MG63 (cell line): ENCODE measurements around the gene RPH3AL. TPM values are rescaled to one million over a fixed set of nuclear protein-coding genes. Genes with fewer than 3 reads are reported as not detected.
"Not testable (repeated sequence)": the region's sequence is repeated elsewhere in the genome, so short reads cannot be mapped to it uniquely, and the experiment has no call there.

Source experiments
- DNase-seq: peaks from one replicate; pipeline ENCODE4 v3.0.0-alpha.2; 2020
- H3K27me3 ChIP-seq: fragments of 250-450 bp; sonication (Bioruptor Pico); 2 replicates; pipeline ENCODE4 v1.5.1; 2020; ENCODE audit warnings: mild to moderate bottlenecking, moderate library complexity
- H3K36me3 ChIP-seq: fragments of 250-450 bp; sonication (Bioruptor Pico); 2 replicates; pipeline ENCODE4 v1.5.1; 2020; ENCODE audit warnings: mild to moderate bottlenecking, moderate library complexity
- H3K4me3 ChIP-seq: fragments of 250-450 bp; sonication (Bioruptor Pico); 2 replicates; pipeline ENCODE4 v1.5.1; 2020; ENCODE audit warnings: mild to moderate bottlenecking, moderate library complexity
- H3K9me3 ChIP-seq: fragments of 250-450 bp; sonication (Bioruptor Pico); 2 replicates; pipeline ENCODE4 v1.5.1; 2020; ENCODE audit warnings: mild to moderate bottlenecking, moderate library complexity
- total RNA-seq: library from RNA; depleted of rRNA; stranded (reverse); fragments of >200 nt; shearing (Covaris generic); gene quantifications from 2 replicates; pipeline ENCODE4 v1.2.3, GENCODE V29; 2014; ENCODE audit warnings: low replicate concordance

The RPH3AL gene
- total RNA-seq, 1 experiment from 2014 or later: 2.3 TPM

- no peak overlapping the region for H3K4me3 ChIP-seq
- DNase-seq: no peak
- no peaks in the 10 kb centered on the region for H3K36me3 ChIP-seq
- H3K9me3 ChIP-seq: no peaks in the 10 kb centered on the region
- no peaks in the 10 kb centered on the region for H3K27me3 ChIP-seq
Measured at GRCh38 chr17:252456-252855, 100.2 kb downstream of the RPH3AL start.

GRCh38 chr17:251531-251930 lies 101.1 kb downstream of the RPH3AL start:
- no peak for DNase-seq
- no peaks in the 10 kb centered on the region for H3K36me3 ChIP-seq
- H3K4me3 ChIP-seq: no peak overlapping the region
- no peaks in the 10 kb centered on the region for H3K9me3 ChIP-seq
- no peaks in the 10 kb centered on the region for H3K27me3 ChIP-seq

GRCh38 chr17:250487-251300 lies 101.9 kb downstream of the RPH3AL start:
- H3K27me3 ChIP-seq: no peaks in the 10 kb centered on the region
- no peak for DNase-seq
- H3K36me3 ChIP-seq: no peaks in the 10 kb centered on the region
- H3K9me3 ChIP-seq: no peaks in the 10 kb centered on the region
- H3K4me3 ChIP-seq: no peak overlapping the region

- Histone ChIP-seq H3K27me3 (no peaks in the 10 kb centered on the region), H3K9me3 (no peaks in the 10 kb centered on the region), H3K36me3 (no peaks in the 10 kb centered on the region), H3K4me3 (no peak overlapping the region)
- no peak for DNase-seq
Measured at GRCh38 chr17:249236-249993, 103.2 kb downstream of the RPH3AL start.

GRCh38 chr17:248337-249235 lies 104.0 kb downstream of the RPH3AL start:
- Histone ChIP-seq H3K27me3 (no peaks in the 10 kb centered on the region), H3K36me3 (no peaks in the 10 kb centered on the region), H3K9me3 (no peaks in the 10 kb centered on the region), H3K4me3 (no peak overlapping the region)
- no peak for DNase-seq

GRCh38 chr17:247767-248166 lies 104.8 kb downstream of the RPH3AL start:
- no peak for DNase-seq
- H3K27me3 ChIP-seq: no peaks in the 10 kb centered on the region
- no peaks in the 10 kb centered on the region for H3K36me3 ChIP-seq

GRCh38 chr17:246851-247421 lies 105.7 kb downstream of the RPH3AL start:
- Histone ChIP-seq H3K36me3 (no peaks in the 10 kb centered on the region), H3K9me3 (no peaks in the 10 kb centered on the region), H3K4me3 (no peak overlapping the region), H3K27me3 (no peaks in the 10 kb centered on the region)
- DNase-seq: no peak

More at GRCh38 chr17:247767-248166, 104.8 kb downstream of the RPH3AL start:
- no peaks in the 10 kb centered on the region for H3K9me3 ChIP-seq
- no peak overlapping the region for H3K4me3 ChIP-seq

- H3K9me3 ChIP-seq: no peaks in the 10 kb centered on the region
- no peaks in the 10 kb centered on the region for H3K27me3 ChIP-seq
- no peaks in the 10 kb centered on the region for H3K36me3 ChIP-seq
- no peak for DNase-seq
- H3K4me3 ChIP-seq: no peak overlapping the region
Measured at GRCh38 chr17:246226-246625, 106.4 kb downstream of the RPH3AL start.

GRCh38 chr17:245611-246010 lies 107.0 kb downstream of the RPH3AL start:
- Histone ChIP-seq H3K4me3 (no peak overlapping the region), H3K27me3 (no peaks in the 10 kb centered on the region), H3K9me3 (no peaks in the 10 kb centered on the region), H3K36me3 (no peaks in the 10 kb centered on the region)
- no peak for DNase-seq

- H3K9me3 ChIP-seq: no peaks in the 10 kb centered on the region
- no peaks in the 10 kb centered on the region for H3K36me3 ChIP-seq
- no peak for DNase-seq
- H3K4me3 ChIP-seq: no peak overlapping the region
- no peaks in the 10 kb centered on the region for H3K27me3 ChIP-seq
Measured at GRCh38 chr17:245020-245419, 107.6 kb downstream of the RPH3AL start.

- not testable (repeated sequence) for DNase-seq, H3K4me3 ChIP-seq
Measured at GRCh38 chr17:243924-244323, 108.7 kb downstream of the RPH3AL start.

GRCh38 chr17:238964-239259 lies 113.7 kb downstream of the RPH3AL start:
- Histone ChIP-seq H3K36me3 (no peaks in the 10 kb centered on the region), H3K4me3 (no peak overlapping the region), H3K9me3 (no peaks in the 10 kb centered on the region), H3K27me3 (no peaks in the 10 kb centered on the region)
- DNase-seq: no peak

More at GRCh38 chr17:243924-244323, 108.7 kb downstream of the RPH3AL start:
- not testable (repeated sequence) for H3K9me3 ChIP-seq, H3K36me3 ChIP-seq, H3K27me3 ChIP-seq

GRCh38 chr17:238071-238963 lies 114.3 kb downstream of the RPH3AL start:
- Histone ChIP-seq H3K27me3 (no peaks in the 10 kb centered on the region), H3K4me3 (no peak overlapping the region), H3K36me3 (no peaks in the 10 kb centered on the region), H3K9me3 (no peaks in the 10 kb centered on the region)
- DNase-seq: no peak

GRCh38 chr17:237406-237955 lies 115.1 kb downstream of the RPH3AL start:
- Histone ChIP-seq H3K4me3 (no peak overlapping the region), H3K27me3 (no peaks in the 10 kb centered on the region), H3K36me3 (no peaks in the 10 kb centered on the region), H3K9me3 (no peaks in the 10 kb centered on the region)
- DNase-seq: no peak

- Histone ChIP-seq H3K36me3 (no peaks in the 10 kb centered on the region), H3K4me3 (no peak overlapping the region), H3K9me3 (no peaks in the 10 kb centered on the region), H3K27me3 (no peaks in the 10 kb centered on the region)
- no peak for DNase-seq
Measured at GRCh38 chr17:236641-237405, 115.8 kb downstream of the RPH3AL start.
